KG1 (cell line): ENCODE results near the gene TUBA1C.
"Not testable (repeated sequence)": the region's sequence is repeated elsewhere in the genome, so short reads cannot be mapped to it uniquely, and the experiment has no call there.

Experiments
- DNase-seq: peaks from one replicate; lab custom pipeline; 2025; lab: John Stamatoyannopoulos, UW

TUBA1C gene

DNA sequence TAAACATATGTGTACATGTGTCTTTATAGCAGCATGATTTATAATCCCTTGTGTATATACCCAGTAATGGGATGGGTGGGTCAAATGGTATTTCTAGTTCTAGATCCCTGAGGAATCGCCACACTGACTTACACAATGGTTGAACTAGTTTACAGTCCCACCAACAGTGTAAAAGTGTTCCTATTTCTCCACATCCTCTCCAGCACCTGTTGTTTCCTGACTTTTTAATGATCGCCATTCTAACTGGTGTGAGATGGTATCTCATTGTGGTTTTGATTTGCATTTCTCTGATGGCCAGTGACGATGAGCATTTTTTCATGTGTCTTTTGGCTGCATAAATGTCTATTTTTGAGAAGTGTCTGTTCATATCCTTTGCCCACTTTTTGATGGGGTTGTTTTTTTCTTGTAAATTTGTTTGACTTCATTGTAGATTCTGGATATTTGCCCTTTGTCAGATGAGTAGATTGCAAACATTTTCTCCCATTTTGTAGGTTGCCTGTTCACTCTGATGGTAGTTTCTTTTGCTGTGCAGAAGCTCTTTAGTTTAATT is 45.6 kb downstream of the TUBA1C start:
- not testable (repeated sequence) for DNase-seq

DNA sequence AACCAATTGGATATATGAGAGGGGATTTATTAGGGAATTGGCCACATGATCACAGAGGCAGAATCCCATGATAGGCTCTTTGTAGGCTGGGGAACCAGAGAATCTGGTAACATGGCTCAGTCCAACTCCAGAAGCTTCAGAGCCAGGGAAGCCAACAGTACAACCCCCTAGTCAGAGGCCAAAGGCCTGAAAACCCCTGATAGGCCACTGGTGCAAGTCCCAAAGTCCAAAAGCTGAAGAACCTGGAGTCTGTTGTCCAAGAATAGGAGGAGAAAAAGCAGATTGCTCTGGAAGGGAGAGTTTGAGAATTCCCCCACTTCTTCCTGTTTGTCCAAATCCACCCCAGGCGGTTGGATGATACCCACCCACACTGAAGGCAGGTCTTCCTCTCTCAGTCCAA is 49.9 kb downstream of the TUBA1C start:
- no peak for DNase-seq

DNA sequence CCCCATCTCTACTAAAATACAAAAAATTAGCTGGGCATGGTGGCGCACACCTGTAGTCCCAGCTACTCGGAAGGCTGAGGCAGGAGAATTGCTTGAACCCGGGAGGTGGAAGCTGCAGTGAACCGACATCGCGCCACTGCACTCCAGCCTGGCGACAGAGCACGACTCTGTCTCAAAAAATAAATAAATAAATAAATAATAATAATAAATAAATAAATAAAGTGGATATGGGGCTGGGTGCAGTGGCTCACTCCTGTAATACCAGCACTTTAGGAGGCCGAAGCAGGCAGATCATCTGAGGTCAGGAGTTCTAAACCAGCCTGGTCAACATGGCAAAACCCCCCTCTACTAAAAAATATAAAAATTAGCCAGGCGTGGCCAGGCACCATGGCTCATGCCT is 52.2 kb downstream of the TUBA1C start:
- not testable (repeated sequence) for DNase-seq

DNA sequence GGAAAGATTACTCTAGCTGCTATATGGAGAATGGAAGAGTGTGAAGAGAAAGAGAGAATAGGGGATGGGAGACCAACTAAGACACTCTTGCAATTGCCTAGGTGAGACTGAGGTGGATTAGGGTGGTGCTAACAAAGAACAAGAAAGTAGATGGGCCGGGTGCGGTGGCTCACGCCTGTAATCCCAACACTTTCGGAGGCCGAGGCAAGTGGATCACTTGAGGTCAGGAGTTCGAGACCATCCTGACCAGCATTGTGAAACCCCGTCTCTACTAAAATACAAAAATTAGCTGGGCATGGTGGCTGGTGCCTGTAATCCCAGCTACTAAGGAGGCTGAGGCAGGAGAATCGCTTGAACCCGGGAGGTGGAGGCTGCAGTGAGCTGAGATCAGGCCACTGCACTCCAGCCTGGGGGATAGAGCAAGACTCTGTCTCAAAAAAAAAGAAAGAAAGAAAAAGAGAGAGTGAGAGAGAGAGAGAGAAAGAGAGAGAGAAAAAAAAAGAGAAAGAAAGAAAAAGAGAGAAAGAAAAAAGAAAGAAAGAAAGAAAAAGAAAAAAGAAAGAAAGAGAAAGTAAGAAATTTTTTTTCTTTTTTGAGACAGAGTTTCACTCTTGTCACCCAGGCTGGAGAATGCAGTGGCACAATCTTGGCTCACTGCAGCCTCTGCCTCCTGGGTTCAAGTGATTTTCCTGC is 55.7 kb downstream of the TUBA1C start:
- not testable (repeated sequence) for DNase-seq

- no peak for DNase-seq
These were observed 57.5 kb downstream of the TUBA1C start for GRCh38 chr12:49322367-49322707.

GRCh38 chr12:49322708-49323523 is 58.0 kb downstream of the TUBA1C start, which contains the start of gene TROAP:
Gene TROAP, plus strand, starts transcription at chr12:49323255. Its CDS starts 354 bp downstream, at chr12:49323609.
- DNase-seq = peak; percentile 97

DNA sequence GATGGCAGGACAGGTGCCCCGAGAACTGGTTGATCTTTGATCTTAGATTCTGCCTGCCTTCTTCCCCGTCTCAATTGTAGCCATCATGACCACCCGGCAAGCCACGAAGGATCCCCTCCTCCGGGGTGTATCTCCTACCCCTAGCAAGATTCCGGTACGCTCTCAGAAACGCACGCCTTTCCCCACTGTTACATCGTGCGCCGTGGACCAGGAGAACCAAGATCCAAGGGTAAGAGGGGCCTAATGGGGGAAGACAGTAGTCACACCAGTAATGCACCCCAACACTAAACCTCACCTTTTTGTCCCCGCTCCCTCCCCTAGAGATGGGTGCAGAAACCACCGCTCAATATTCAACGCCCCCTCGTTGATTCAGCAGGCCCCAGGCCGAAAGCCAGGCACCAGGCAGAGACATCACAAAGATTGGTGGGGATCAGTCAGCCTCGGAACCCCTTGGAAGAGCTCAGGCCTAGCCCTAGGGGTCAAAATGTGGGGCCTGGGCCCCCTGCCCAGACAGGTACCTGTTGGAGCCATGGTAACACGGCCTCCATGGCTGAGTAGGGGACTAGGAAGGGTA is 58.7 kb downstream of the TUBA1C start:
- DNase-seq = no peak
